Vein endothelial cell (primary cell): ENCODE data around the gene CEP170B. TPM values are rescaled to one million over a fixed set of nuclear protein-coding genes. Genes with fewer than 3 reads are reported as not detected.

ENCODE experiments used
- total RNA-seq: library from RNA; depleted of rRNA; stranded (reverse); fragments of >200 nt; gene quantifications from 2 replicates; pipeline ENCODE4 v1.2.3, GENCODE V29; 2012

CEP170B gene
- total RNA-seq, result 26.4 and 27.1 TPM in 2 replicates

DNA sequence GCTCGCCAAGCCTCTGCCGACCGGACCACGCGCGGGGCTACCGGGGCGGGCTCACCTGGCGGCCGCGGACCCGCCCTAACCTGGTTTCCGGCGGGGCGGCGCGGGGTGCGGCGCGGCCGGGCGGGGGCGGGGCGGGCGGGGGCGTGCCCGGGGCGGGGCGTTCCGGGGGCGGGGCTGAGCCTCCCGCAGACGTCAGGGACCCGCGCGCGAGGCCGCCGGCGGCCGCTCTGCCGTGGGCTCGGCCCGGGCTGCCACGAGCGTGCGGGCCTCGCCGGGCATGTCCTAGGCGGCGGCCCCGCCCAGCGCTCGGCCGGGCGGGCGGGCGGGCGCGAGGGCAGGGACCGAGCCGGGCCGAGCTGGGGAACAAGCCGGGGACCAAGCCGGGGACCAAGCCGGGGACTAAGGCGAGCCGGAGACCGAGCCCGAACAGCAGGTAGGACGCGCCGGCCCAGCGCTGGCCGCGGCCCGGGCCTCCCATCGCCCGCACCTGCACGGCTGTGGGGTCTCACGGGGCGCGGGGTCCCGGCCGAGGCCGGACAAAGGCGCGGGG is at the start of gene CEP170B:
CEP170B (plus strand) TSS at position 188 of the 550 bp plus-strand sequence. CDS start 3,183 bp downstream, outside the sequence.

DNA sequence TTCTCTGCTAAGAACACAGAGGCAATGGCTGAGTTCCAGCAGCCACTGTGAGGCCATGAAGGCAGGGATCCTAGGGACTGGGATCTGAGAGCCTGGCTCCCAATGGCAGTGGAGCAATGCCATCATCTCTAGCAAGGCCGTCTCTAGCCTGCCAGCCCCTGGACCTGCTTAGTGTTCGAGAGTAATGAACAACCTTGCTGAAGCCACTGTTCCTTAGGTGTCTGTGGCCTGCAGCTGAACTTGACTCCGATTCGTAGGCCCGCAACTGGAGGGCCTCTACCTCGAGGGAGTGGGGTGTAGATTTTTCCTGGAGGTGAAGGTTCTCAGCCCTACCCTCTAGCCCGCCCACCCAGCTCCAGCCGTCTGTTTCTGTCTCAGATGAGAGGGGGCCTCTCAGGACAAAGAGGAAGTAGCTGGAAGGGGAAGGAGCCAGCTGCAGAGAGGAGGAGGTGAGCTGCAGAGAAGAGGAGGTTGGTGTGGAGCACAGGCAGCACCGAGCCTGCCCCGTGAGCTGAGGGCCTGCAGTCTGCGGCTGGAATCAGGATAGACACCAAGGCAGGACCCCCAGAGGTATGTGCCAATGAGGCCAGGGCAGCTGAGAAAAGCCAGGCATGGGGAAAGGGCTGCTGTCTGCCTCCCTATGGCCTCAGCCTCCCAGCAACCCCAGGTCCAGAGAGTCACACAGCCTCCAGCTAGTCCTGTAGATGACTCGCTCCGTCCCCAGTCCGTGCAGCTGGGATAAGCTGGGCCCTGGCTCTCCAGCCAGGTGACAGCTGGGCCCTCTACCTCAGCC is 59.5 kb downstream of the CEP170B start, which contains the start of gene PLD4:
PLD4 (plus strand) TSS at position 459 of the 793 bp plus-strand sequence. CDS start 2,262 bp downstream, outside the sequence.

Other genes starting within 250 kb of the CEP170B start
- 78.1 and 80.2 TPM in 2 replicates for gene INF2, start 175.7 kb upstream of the CEP170B start, total RNA-seq
- gene ADSS1, start 141.0 kb upstream of the CEP170B start, total RNA-seq, result 1.4 and 2.3 TPM in 2 replicates
- gene SIVA1, start 112.1 kb upstream of the CEP170B start, total RNA-seq, result 106 and 117 TPM in 2 replicates
- 219 and 221 TPM in 2 replicates for gene AKT1, start 69.5 kb upstream of the CEP170B start, total RNA-seq
- gene ZBTB42, start 64.2 kb upstream of the CEP170B start, total RNA-seq, result 6.5 and 6.7 TPM in 2 replicates
- gene PLD4, start 59.6 kb downstream of the CEP170B start, total RNA-seq, result under 0.01 TPM in 2 replicates
- gene AHNAK2, start 113.1 kb downstream of the CEP170B start, total RNA-seq, result 55.2 and 76.0 TPM in 2 replicates
- gene CLBA1, start 120.5 kb downstream of the CEP170B start, total RNA-seq, result 6.5 and 10.2 TPM in 2 replicates
- gene CDCA4, start 155.8 kb downstream of the CEP170B start, total RNA-seq, result 39.2 and 45.6 TPM in 2 replicates
- gene GPR132, start 200.2 kb downstream of the CEP170B start, total RNA-seq, result not detected in 2 replicates